HG03159 (cell line): ENCODE data around the gene TMEM151B.

Experiments
- ATAC-seq: cut with Tn5 transposase; IDR thresholded peaks from one replicate; pipeline ENCODE4 v1.9.1; 2021; ENCODE audit warnings: mild to moderate bottlenecking, moderate library complexity; ENCODE audit not compliant: unreplicated experiment

Gene TMEM151B

GRCh38 chr6:44250067-44250717, 20.1 kb upstream of the TMEM151B start:
- ATAC-seq = no peak

GRCh38 chr6:44250718-44251123, 19.5 kb upstream of the TMEM151B start:
- ATAC-seq = no peak

- ATAC-seq = no peak
Measured at GRCh38 chr6:44251576-44252524, 18.4 kb upstream of the TMEM151B start.

- ATAC-seq = no peak
Measured at GRCh38 chr6:44253307-44254101, 16.7 kb upstream of the TMEM151B start.

- no peak for ATAC-seq
Measured at GRCh38 chr6:44254191-44255104, 15.8 kb upstream of the TMEM151B start.

- no peak for ATAC-seq
Measured at GRCh38 chr6:44255105-44255808, 15.0 kb upstream of the TMEM151B start.

GRCh38 chr6:44255871-44256774, 14.1 kb upstream of the TMEM151B start:
- no peak for ATAC-seq

GRCh38 chr6:44256775-44257024, 13.6 kb upstream of the TMEM151B start:
- ATAC-seq = no peak

GRCh38 chr6:44257025-44257752, 13.1 kb upstream of the TMEM151B start, which contains the start of gene SLC35B2:
Gene SLC35B2 (minus strand): TSS chr6:44257528. CDS start chr6:44257410, 118 bp downstream.
- peak; percentile 48 for ATAC-seq

- peak; percentile 16 for ATAC-seq
Measured at GRCh38 chr6:44257753-44258324, 12.4 kb upstream of the TMEM151B start.

GRCh38 chr6:44258325-44258863, 11.9 kb upstream of the TMEM151B start:
- no peak for ATAC-seq

- no peak for ATAC-seq
Measured at GRCh38 chr6:44258921-44259320, 11.3 kb upstream of the TMEM151B start.

GRCh38 chr6:44260011-44260410, 10.2 kb upstream of the TMEM151B start:
- no peak for ATAC-seq

GRCh38 chr6:44260451-44261297, 9.6 kb upstream of the TMEM151B start:
- ATAC-seq = no peak

- no peak for ATAC-seq
Measured at GRCh38 chr6:44261581-44261980, 8.7 kb upstream of the TMEM151B start.
